MM.1S (cell line): Measurements from ENCODE around the gene HEXIM2.

ENCODE experiments used
- DNase-seq: peaks from one replicate; pipeline ENCODE4 v3.0.0-alpha.2; 2015
- H2AFZ ChIP-seq: fragments of 300-600 bp; sonication (generic); 2 replicates; pipeline ENCODE4 v1.6.0; 2016; ENCODE audit warnings: antibody characterized with exemption, low read length
- H3F3A ChIP-seq: fragments of 300-600 bp; sonication (generic); 2 replicates; pipeline ENCODE4 v1.6.1; 2016; ENCODE audit warnings: mild to moderate bottlenecking, antibody characterized with exemption, low read length, moderate library complexity, mixed read lengths; ENCODE audit not compliant: insufficient read depth
- H3K27ac ChIP-seq: fragments of 300-600 bp; sonication (generic); 2 replicates; pipeline ENCODE4 v1.5.1; 2016; ENCODE audit warnings: mild to moderate bottlenecking, low read length
- H3K27me3 ChIP-seq: fragments of 300-600 bp; sonication (generic); replicated peaks from 2 replicates; pipeline ENCODE4 v1.6.0; 2016; ENCODE audit warnings: low read length; ENCODE audit not compliant: insufficient read depth
- H3K36me3 ChIP-seq: fragments of 300-600 bp; sonication (generic); replicated peaks from 2 replicates; pipeline ENCODE4 v1.6.1; 2016; ENCODE audit warnings: mild to moderate bottlenecking, low read length, mixed read lengths; ENCODE audit not compliant: insufficient read depth
- H3K4me1 ChIP-seq: fragments of 300-600 bp; sonication (generic); 2 replicates; pipeline ENCODE4 v1.6.1; 2016; ENCODE audit warnings: low read length, mixed read lengths
- H3K4me2 ChIP-seq: fragments of 300-600 bp; sonication (generic); 2 replicates; pipeline ENCODE4 v1.6.0; 2016; ENCODE audit warnings: low read depth, low read length
- H3K4me3 ChIP-seq: fragments of 300-600 bp; sonication (generic); 2 replicates; pipeline ENCODE4 v1.5.1; 2016; ENCODE audit warnings: low read length, mixed read lengths
- H3K79me2 ChIP-seq: fragments of 300-600 bp; sonication (generic); 2 replicates; pipeline ENCODE4 v1.6.1; 2016; ENCODE audit warnings: mixed run types, low read length, mixed read lengths
- H3K9ac ChIP-seq: fragments of 300-600 bp; sonication (generic); 2 replicates; pipeline ENCODE4 v1.6.1; 2016; ENCODE audit warnings: low read length, mixed read lengths
- H3K9me2 ChIP-seq: fragments of 300-600 bp; sonication (generic); replicated peaks from 2 replicates; pipeline ENCODE4 v1.6.1; 2016; ENCODE audit warnings: mild to moderate bottlenecking, low read length, mixed read lengths; ENCODE audit not compliant: insufficient read depth
- H3K9me3 ChIP-seq: fragments of 300-600 bp; sonication (generic); replicated peaks from 2 replicates; pipeline ENCODE4 v1.6.1; 2016; ENCODE audit warnings: mild to moderate bottlenecking, low read length, mixed read lengths; ENCODE audit not compliant: insufficient read depth
- H4K20me1 ChIP-seq: fragments of 300-600 bp; sonication (generic); 2 replicates; pipeline ENCODE4 v1.6.1; 2016; ENCODE audit warnings: mild to moderate bottlenecking, low read length, moderate library complexity, mixed read lengths; ENCODE audit not compliant: insufficient read depth
- EZH2 ChIP-seq: fragments of 300-600 bp; sonication (generic); optimal IDR thresholded peaks from 2 replicates; pipeline ENCODE3; 2017; ENCODE audit warnings: low read depth, mild to moderate bottlenecking, antibody characterized with exemption, low read length, mixed read lengths
- EZH2phosphoT487 ChIP-seq: fragments of 300-600 bp; sonication (generic); IDR thresholded peaks from 2 replicates; pipeline ENCODE4 v1.6.1; 2018; ENCODE audit warnings: antibody characterized with exemption, low read length
- TF ChIP-seq, protein P1 (sequence below): fragments of 300-600 bp; sonication (generic); IDR thresholded peaks from 2 replicates; pipeline ENCODE4 v1.5.1; 2016; ENCODE audit warnings: antibody characterized with exemption, low read length, mixed read lengths

HEXIM2 gene

DNA sequence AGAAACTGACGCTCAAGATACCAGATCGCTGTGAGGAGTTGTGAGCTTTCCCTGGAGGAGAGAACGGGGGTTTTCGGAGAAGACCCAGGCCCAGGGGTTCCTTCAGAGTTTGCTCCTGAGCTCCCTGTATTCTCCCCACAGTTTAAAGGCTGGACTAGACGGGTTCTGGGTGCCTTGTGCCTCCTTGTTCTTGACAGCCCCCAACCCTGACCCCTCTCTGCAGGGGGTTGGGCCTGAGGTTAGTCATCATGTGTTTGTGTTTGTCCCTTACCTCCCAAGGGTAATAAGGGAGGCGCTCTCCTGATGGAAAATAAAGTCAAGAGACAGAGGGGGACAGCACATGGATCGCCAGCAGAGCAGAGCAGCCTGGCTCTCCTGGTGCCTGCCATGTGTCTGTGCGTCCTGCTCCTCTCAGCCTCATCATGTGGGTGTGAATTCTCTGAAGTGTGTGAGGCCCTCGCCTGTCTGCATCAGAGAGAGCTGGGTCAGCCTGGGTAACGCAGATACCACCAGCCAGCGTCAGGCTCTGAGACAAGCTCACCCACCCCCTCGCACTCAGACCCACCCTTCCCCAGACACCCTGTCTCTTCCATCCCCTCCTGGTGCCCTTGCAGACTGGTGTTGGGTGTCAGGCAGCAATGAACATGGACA is 8.7 kb downstream of the HEXIM2 start:
- no peaks in the 10 kb centered on the region for H3K36me3 ChIP-seq
- H3F3A ChIP-seq, result no peaks in the 10 kb centered on the region
- no peaks in the 10 kb centered on the region for H3K79me2 ChIP-seq
- TF ChIP-seq EZH2phosphoT487 (no peak), EZH2 (no peak)
- TF ChIP-seq, protein P1, sequence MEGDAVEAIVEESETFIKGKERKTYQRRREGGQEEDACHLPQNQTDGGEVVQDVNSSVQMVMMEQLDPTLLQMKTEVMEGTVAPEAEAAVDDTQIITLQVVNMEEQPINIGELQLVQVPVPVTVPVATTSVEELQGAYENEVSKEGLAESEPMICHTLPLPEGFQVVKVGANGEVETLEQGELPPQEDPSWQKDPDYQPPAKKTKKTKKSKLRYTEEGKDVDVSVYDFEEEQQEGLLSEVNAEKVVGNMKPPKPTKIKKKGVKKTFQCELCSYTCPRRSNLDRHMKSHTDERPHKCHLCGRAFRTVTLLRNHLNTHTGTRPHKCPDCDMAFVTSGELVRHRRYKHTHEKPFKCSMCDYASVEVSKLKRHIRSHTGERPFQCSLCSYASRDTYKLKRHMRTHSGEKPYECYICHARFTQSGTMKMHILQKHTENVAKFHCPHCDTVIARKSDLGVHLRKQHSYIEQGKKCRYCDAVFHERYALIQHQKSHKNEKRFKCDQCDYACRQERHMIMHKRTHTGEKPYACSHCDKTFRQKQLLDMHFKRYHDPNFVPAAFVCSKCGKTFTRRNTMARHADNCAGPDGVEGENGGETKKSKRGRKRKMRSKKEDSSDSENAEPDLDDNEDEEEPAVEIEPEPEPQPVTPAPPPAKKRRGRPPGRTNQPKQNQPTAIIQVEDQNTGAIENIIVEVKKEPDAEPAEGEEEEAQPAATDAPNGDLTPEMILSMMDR, result no peak
- DNase-seq, result no peak
- no peak overlapping the region for H3K27ac ChIP-seq
- H4K20me1 ChIP-seq, result no peaks in the 10 kb centered on the region
- H3K9ac ChIP-seq, result no peak overlapping the region
- no peaks in the 10 kb centered on the region for H3K9me3 ChIP-seq
- H3K4me2 ChIP-seq, result no peak overlapping the region
- H3K9me2 ChIP-seq, result no peaks in the 10 kb centered on the region
- H3K27me3 ChIP-seq, result no peaks in the 10 kb centered on the region
- H2AFZ ChIP-seq, result no peak overlapping the region
- H3K4me1 ChIP-seq, result no peaks in the 10 kb centered on the region
- H3K4me3 ChIP-seq, result no peak overlapping the region

DNA sequence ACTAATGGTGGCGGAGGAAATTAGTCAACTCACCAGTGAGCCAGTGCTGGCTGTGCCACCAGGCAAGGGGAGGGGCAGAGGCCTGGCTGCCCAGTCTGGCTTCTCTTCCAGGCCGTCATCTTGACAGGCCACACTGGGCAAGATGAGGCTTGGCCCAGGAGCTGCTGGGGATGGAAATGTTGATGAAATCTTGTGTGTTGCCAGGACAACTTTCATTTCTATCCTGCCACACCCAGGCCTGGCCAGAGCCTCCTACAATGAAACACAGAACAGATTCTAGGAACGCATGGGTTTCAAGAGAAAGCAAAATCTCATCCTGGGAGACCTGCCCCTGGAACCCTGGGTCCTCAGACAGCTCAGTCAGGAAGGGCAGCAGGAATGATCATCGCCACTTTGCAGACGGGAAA is 9.3 kb downstream of the HEXIM2 start:
- Histone ChIP-seq H4K20me1 (no peaks in the 10 kb centered on the region), H3K9me2 (no peaks in the 10 kb centered on the region), H3K27ac (no peak overlapping the region), H3K27me3 (no peaks in the 10 kb centered on the region), H3K9me3 (no peaks in the 10 kb centered on the region), H3K4me3 (no peak overlapping the region), H3K4me2 (no peak overlapping the region), H2AFZ (no peak overlapping the region), H3K36me3 (no peaks in the 10 kb centered on the region), H3K79me2 (no peaks in the 10 kb centered on the region), H3K9ac (no peak overlapping the region), H3K4me1 (no peaks in the 10 kb centered on the region), H3F3A (no peaks in the 10 kb centered on the region)
- DNase-seq, result no peak
- no peak for TF ChIP-seq EZH2
- no peak for TF ChIP-seq EZH2phosphoT487
- TF ChIP-seq, protein P1, result no peak

DNA sequence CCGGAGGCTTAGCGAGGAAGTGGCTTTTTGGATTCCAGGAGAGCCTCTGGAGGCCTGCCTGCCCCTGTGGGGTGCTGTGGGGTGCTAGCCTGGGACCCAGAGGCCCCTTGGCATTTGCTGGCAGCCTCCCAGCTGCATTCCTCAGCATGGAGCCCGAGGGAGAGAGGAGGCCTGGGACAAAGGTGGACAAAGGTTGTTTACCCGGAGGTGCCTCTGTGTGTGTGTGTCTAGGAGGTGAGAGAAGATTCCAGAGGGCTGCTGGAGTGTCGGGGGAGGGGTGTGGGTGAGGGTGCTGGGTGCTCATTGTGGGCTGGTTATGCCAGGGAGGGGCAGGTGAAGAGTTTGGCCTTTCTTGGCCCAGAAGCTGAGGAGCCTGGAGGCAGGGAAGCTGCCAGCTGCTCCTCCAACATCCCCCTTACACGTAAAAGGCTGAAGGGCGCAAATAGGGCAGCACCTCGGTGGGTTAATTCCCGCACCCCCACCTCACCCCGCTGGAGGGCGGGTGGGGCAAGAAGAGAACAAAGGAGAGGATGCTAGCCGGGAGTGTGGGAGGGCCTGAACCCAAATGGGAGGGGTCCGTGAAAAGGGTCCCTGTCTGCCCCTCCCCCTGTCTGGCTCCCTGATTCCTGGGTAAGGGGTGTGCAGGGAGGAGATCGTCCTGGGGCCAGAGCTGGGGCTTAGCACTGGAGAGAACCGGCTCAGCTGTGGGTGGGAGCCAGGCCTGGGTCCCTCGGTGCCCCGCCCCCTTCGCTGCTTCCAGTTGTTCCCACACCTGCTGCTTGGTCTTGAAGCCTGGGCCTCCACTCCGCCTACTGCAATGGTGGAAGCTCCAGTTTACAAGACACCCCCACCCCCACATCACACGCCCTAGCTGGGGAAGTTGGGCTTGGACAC is 9.9 kb downstream of the HEXIM2 start:
- no peaks in the 10 kb centered on the region for H3K79me2 ChIP-seq
- H3K4me1 ChIP-seq, result no peaks in the 10 kb centered on the region
- no peak overlapping the region for H3K9ac ChIP-seq
- H3K27ac ChIP-seq, result no peak overlapping the region
- H3K9me3 ChIP-seq, result no peaks in the 10 kb centered on the region
- no peaks in the 10 kb centered on the region for H3F3A ChIP-seq
- peak overlapping the region; percentile 10; the same call in 1 of the 2 replicates for H2AFZ ChIP-seq
- H3K9me2 ChIP-seq, result no peaks in the 10 kb centered on the region
- no peak for DNase-seq
- H3K4me3 ChIP-seq, result no peak overlapping the region
- H4K20me1 ChIP-seq, result no peaks in the 10 kb centered on the region
- TF ChIP-seq, protein P1, result no peak
- TF ChIP-seq EZH2phosphoT487 (no peak), EZH2 (no peak)
- no peak overlapping the region for H3K4me2 ChIP-seq
- H3K27me3 ChIP-seq, result no peaks in the 10 kb centered on the region
- H3K36me3 ChIP-seq, result no peaks in the 10 kb centered on the region
